K562 (cell line): ENCODE results near the gene ASPDH. TPM values are rescaled to one million over a fixed set of nuclear protein-coding genes. Genes with fewer than 3 reads are reported as not detected.

ENCODE experiments used
- ATAC-seq: fragments of 200-7000 bp; cut with Tn5 transposase; 3 replicates; pipeline ENCODE4 v1.9.1; 2020; ENCODE audit warnings: moderate library complexity
- BruUV-seq: library from RNA; stranded (reverse); fragments of 400-500 nt; replicated peaks from 2 replicates; lab custom pipeline; 2021; lab: Mats Ljungman, UMichigan
- CTCF ChIA-PET: fragments of 300-600 bp; formaldehyde crosslinking; extraction: SDS; loops from one replicate; lab custom pipeline; 2021; ENCODE audit warnings: low intra/inter-chr PET ratio; lab: Yijun Ruan, JAX
- POLR2A ChIA-PET: fragments of 300-600, 350-650 bp; sonication (Branson Sonifier 250); formaldehyde crosslinking; extraction: SDS; loops from one replicate; lab custom pipeline; 2021; ENCODE audit warnings: antibody characterized with exemption, inconsistent platforms; lab: Yijun Ruan, JAX
- DNase-seq, 4 experiments: peaks; one replicate each; pipeline versions ENCODE4 v3.0.0 to v3.0.0-alpha.2; 2011 to 2018; ENCODE audit warnings: low spot score in 3 of 4, mixed read lengths in 3 of 4; ENCODE audit errors: extremely low read depth in 1 of 4
- FAIRE-seq: peaks from 2 replicates; lab custom pipeline; 2011; peaks lifted over from hg19 to GRCh38; lab: Jason Lieb, UNC
- H2AFZ ChIP-seq: 2 replicates; pipeline ENCODE4 v1.6.0; 2011; ENCODE audit warnings: low read depth, low read length, control low read depth, inconsistent platforms
- H3K27ac ChIP-seq: fragments of 200-600 bp; 3 replicates; pipeline ENCODE4 v1.8.0; 2011; ENCODE audit warnings: low read depth, mild to moderate bottlenecking, control low read depth, inconsistent platforms, low read length, moderate library complexity, mixed read lengths; ENCODE audit errors: extremely low read depth
- H3K27me3 ChIP-seq, 2 experiments: fragments of 300-600 bp in 1 of 2; 2 replicates in 1 of 2; 3 replicates in 1 of 2; pipeline versions ENCODE4 v1.6.0 to v1.8.0; 2011; ENCODE audit warnings: inconsistent platforms in 2 of 2, low read length in 2 of 2, mild to moderate bottlenecking in 1 of 2, mixed read lengths in 1 of 2, moderate library complexity in 1 of 2; ENCODE audit not compliant: control insufficient read depth in 2 of 2, insufficient read depth in 2 of 2
- H3K36me3 ChIP-seq: fragments of 300-600 bp; 3 replicates; pipeline ENCODE4 v1.8.0; 2011; ENCODE audit warnings: mild to moderate bottlenecking, low read length, inconsistent platforms; ENCODE audit not compliant: control insufficient read depth, insufficient read depth
- H3K4me1 ChIP-seq, 2 experiments: fragments of 200-600 bp in 1 of 2; replicated peaks in 1 of 2; 2 replicates in 1 of 2; 3 replicates in 1 of 2; pipeline versions ENCODE4 v1.5.1 to v1.8.0; 2011; ENCODE audit warnings: inconsistent platforms in 2 of 2, low read length in 2 of 2, mild to moderate bottlenecking in 1 of 2, mixed read lengths in 1 of 2, moderate library complexity in 1 of 2; ENCODE audit not compliant: control insufficient read depth in 2 of 2, insufficient read depth in 2 of 2
- H3K4me2 ChIP-seq: 2 replicates; pipeline ENCODE4 v1.6.1; 2011; ENCODE audit warnings: low read length, control low read depth, inconsistent platforms, mixed read lengths; ENCODE audit not compliant: insufficient read depth
- H3K4me3 ChIP-seq: fragments of 200-600 bp; sonication (generic), shearing (Covaris generic); 2 replicates; pipeline ENCODE4 v1.5.1; 2016; ENCODE audit warnings: control low read depth, inconsistent platforms
- H3K79me2 ChIP-seq: fragments of 200-600 bp; 3 replicates; pipeline ENCODE4 v1.8.0; 2011; ENCODE audit warnings: low read length, inconsistent platforms; ENCODE audit not compliant: control insufficient read depth, insufficient read depth
- H3K9ac ChIP-seq, 2 experiments: 2 replicates each; pipeline versions ENCODE4 v1.6.0 to v1.6.1; 2011; ENCODE audit warnings: low read depth in 2 of 2, low read length in 2 of 2, control low read depth in 1 of 2, inconsistent platforms in 1 of 2, mild to moderate bottlenecking in 1 of 2, mixed read lengths in 1 of 2; ENCODE audit not compliant: insufficient read depth in 1 of 2
- H3K9me1 ChIP-seq: one replicate; pipeline ENCODE4 v1.6.0; 2011; ENCODE audit warnings: inconsistent platforms, mild to moderate bottlenecking, low read length, moderate library complexity; ENCODE audit not compliant: control insufficient read depth, insufficient read depth
- H3K9me3 ChIP-seq: replicated peaks from 2 replicates; pipeline ENCODE4 v1.5.1; 2011; ENCODE audit warnings: low read depth, low read length, inconsistent platforms; ENCODE audit not compliant: control insufficient read depth, insufficient read depth
- H4K20me1 ChIP-seq: replicated peaks from 2 replicates; pipeline ENCODE4 v1.6.1; 2011; ENCODE audit warnings: low read length, inconsistent platforms, mixed read lengths; ENCODE audit not compliant: control insufficient read depth, insufficient read depth
- CBX5 ChIP-seq: IDR thresholded peaks from 2 replicates; pipeline ENCODE4 v1.6.1; 2014; ENCODE audit warnings: low read depth, borderline replicate concordance
- HEY1 ChIP-seq: fragments of 250-450 bp; sonication (Bioruptor Pico); IDR thresholded peaks from 2 replicates; pipeline ENCODE4 v1.5.0; 2020; ENCODE audit warnings: mild to moderate bottlenecking, moderate library complexity, borderline replicate concordance
- HNRNPH1 ChIP-seq: fragments of 200-400 bp; formaldehyde crosslinking; optimal IDR thresholded peaks from 2 replicates; pipeline ENCODE3; 2017; ENCODE audit warnings: low read depth, mild to moderate bottlenecking, low read length, moderate library complexity
- ILF3 ChIP-seq: fragments of 450-650 bp; IDR thresholded peaks from 2 replicates; pipeline ENCODE4 v1.6.1; 2018; ENCODE audit warnings: antibody characterized with exemption, mild to moderate bottlenecking, moderate library complexity, borderline replicate concordance
- MAFK ChIP-seq: IDR thresholded peaks from 2 replicates; pipeline ENCODE4 v1.6.1; 2011; ENCODE audit warnings: low read length, improper control_type of control experiment
- MEF2D ChIP-seq: conservative IDR thresholded peaks from 2 replicates; pipeline ENCODE4 v1.6.1; 2016; ENCODE audit warnings: low read depth, missing genetic modification characterization, missing compliant biosample characterization
- RAD21 ChIP-seq, 2 experiments: fragments of 250-450 bp in 1 of 2; fragments of 450-650 bp in 1 of 2; sonication (Bioruptor Pico) in 1 of 2; formaldehyde crosslinking in 1 of 2; IDR thresholded peaks in 1 of 2; conservative IDR thresholded peaks in 1 of 2; 2 replicates each; pipeline versions ENCODE4 v1.4.0 to v1.8.0; 2020 to 2022; ENCODE audit warnings: mild to moderate bottlenecking in 2 of 2, moderate library complexity in 1 of 2
- RBM17 ChIP-seq: fragments of 200-400 bp; formaldehyde crosslinking; IDR thresholded peaks from 2 replicates; pipeline ENCODE4 v1.6.1; 2017; ENCODE audit warnings: low read depth, mild to moderate bottlenecking, low read length, borderline replicate concordance
- SREBF2 ChIP-seq: sonication (generic); formaldehyde crosslinking; IDR thresholded peaks from 2 replicates; pipeline ENCODE4 v1.4.0; 2020; ENCODE audit warnings: mild to moderate bottlenecking, missing genetic modification reagents
- TBL1XR1 ChIP-seq, 2 experiments: IDR thresholded peaks; 2 replicates each; pipeline ENCODE4 v1.6.1; 2012; ENCODE audit warnings: improper control_type of control experiment in 2 of 2, low read length in 2 of 2, mild to moderate bottlenecking in 1 of 2
- TRIM28 ChIP-seq: fragments of 450-650 bp; IDR thresholded peaks from 2 replicates; pipeline ENCODE4 v1.6.1; 2017
- ZNF583 ChIP-seq: fragments of 250-450 bp; sonication (Bioruptor Pico); IDR thresholded peaks from 2 replicates; pipeline ENCODE4 v1.4.0; 2020
- WGBS: fragments of 100-300 bp; shearing (Covaris generic); methylation state at CpG from one replicate; pipeline ENCODE4 v1.1.6; 2016; ENCODE audit warnings: low coverage, mixed read lengths; ENCODE audit not compliant: insufficient coverage; ENCODE audit errors: missing lambda C conversion rate; 5-methylcytosine and 5-hydroxymethylcytosine counted together
- in situ Hi-C: fragments of 300-500 bp; cut with MboI; formaldehyde crosslinking; loops from 4 replicates; pipeline ENCODE4 v1.15.0; 2018; ENCODE audit warnings: inconsistent platforms, mixed read lengths
- intact Hi-C: fragments of 100-400 bp; cut with micrococcal nuclease; formaldehyde crosslinking; loops from 2 replicates; pipeline ENCODE4 v1.14.2; 2022
- polyA plus RNA-seq, 8 experiments: library from polyadenylated mRNA; depleted of rRNA in 4 of 8; stranded (reverse) in 5 of 8; unstranded in 3 of 8; fragments of >200 nt; fragmentation: Nextera tagmentation in 2 of 8; fragmentation: Illumina TruSeq in 1 of 8; extraction: Ambion mirVana in 2 of 8; extraction: Trizol in 1 of 8; gene quantifications; 2 replicates each; pipeline versions ENCODE4 v1.2.1 to v1.2.3, GENCODE V29; 2011 to 2014; ENCODE audit warnings: inconsistent platforms in 1 of 8, missing spikeins in 1 of 8
- total RNA-seq, 7 experiments: library from RNA; depleted of rRNA in 6 of 7; stranded (reverse); fragments of >200 nt in 6 of 7; fragmentation: Illumina TruSeq in 2 of 7; extraction: Trizol in 2 of 7; gene quantifications; 2 replicates each; pipeline versions ENCODE4 v1.2.1 to v1.2.3, GENCODE V29; 2011 to 2021; ENCODE audit warnings: low replicate concordance in 1 of 7
- TF ChIP-seq, protein P1 (sequence below): fragments of 250-450 bp; sonication (Bioruptor Pico); IDR thresholded peaks from 2 replicates; pipeline ENCODE4 v1.5.0; 2020; ENCODE audit warnings: mild to moderate bottlenecking, borderline replicate concordance
- TF ChIP-seq, protein P2 (sequence below): fragments of 250-450 bp; sonication (Bioruptor Pico); IDR thresholded peaks from 2 replicates; pipeline ENCODE4 v1.4.0; 2020; ENCODE audit warnings: mild to moderate bottlenecking, moderate library complexity, borderline replicate concordance

The ASPDH gene
- total and polyA plus RNA-seq, 9 of the 15 experiments (the other 6 are each of a cell fraction or from before 2014, with no cell fraction given), result not detected

GRCh38 chr19:50488389-50489194, 25.1 kb downstream of the ASPDH start (continued):
- TF ChIP-seq SREBF2 (CRISPR knock-in tag), result no peak
- TF ChIP-seq, protein P1, sequence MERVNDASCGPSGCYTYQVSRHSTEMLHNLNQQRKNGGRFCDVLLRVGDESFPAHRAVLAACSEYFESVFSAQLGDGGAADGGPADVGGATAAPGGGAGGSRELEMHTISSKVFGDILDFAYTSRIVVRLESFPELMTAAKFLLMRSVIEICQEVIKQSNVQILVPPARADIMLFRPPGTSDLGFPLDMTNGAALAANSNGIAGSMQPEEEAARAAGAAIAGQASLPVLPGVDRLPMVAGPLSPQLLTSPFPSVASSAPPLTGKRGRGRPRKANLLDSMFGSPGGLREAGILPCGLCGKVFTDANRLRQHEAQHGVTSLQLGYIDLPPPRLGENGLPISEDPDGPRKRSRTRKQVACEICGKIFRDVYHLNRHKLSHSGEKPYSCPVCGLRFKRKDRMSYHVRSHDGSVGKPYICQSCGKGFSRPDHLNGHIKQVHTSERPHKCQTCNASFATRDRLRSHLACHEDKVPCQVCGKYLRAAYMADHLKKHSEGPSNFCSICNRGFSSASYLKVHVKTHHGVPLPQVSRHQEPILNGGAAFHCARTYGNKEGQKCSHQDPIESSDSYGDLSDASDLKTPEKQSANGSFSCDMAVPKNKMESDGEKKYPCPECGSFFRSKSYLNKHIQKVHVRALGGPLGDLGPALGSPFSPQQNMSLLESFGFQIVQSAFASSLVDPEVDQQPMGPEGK, result no peak
- no peak for TF ChIP-seq MEF2D (tag)
- no peak for TF ChIP-seq RBM17
- no peak for TF ChIP-seq ILF3

DNA sequence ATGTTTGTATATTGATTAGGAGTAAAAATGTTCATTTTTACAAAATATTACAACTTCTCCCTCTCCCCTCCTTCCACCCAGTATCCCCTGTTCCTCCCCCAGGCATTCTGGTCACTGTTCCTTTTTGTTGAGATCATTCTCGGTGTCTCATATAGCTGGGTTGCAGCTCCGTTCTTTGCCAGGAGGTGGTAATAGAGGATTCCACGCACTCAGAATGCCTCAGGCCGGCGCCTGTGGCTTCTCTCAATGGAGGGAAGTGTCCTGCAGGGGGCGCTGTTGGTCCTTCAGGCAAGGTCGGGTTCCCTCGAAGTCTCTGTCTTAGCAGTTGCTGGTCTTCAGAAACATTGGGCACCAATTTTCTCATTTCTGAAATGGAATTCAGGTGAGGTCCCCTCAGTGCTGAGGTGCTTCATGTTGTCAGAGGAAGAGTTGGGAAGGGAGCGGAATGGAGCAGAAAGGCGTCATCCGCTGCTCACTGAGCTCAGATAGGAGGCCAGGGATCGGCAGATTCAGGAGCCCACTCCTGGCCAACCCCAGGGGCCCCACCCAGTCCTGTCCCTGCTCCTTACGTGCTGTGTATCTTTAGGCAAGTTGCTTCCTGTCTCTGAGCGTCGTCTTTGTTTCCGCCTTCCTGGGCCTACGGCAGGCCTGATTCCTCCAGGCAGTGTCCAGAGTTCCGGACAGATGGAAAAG, 26.7 kb downstream of the ASPDH start:
- H3K9ac ChIP-seq, result no peak overlapping the region
- no peak overlapping the region for H3K4me2 ChIP-seq
- FAIRE-seq, result peak; percentile 84
- CTCF ChIA-PET, result interaction anchor here (0.6 kb wide), 1 partner anchor 24 kb away, joined by 5 read pairs; the partner anchor contains the start of gene JOSD2
- no peaks in the 10 kb centered on the region for H3K79me2 ChIP-seq
- no peaks in the 10 kb centered on the region for H4K20me1 ChIP-seq
- peaks cover 13% of the 10 kb centered on the region; the same call in 2 of the 3 replicates for H3K36me3 ChIP-seq
- ATAC-seq, result peak; percentile 83
- peaks cover 0 to 23% of the 10 kb centered on the region in 2 experiments; a peak in 3 of 5 replicates for H3K4me1 ChIP-seq
- intact Hi-C loops, result no loop called here
- H2AFZ ChIP-seq, result no peak overlapping the region
- WGBS, result 57% methylated on average over 16 of the region's 18 CpGs
- in situ Hi-C loops, result no loop called here
- POLR2A ChIA-PET, result interaction anchor here (0.5 kb wide), 1 partner anchor 75 kb away, joined by 3 read pairs; no protein-coding TSS in a partner anchor
- H3K27ac ChIP-seq, result no peak overlapping the region
- peaks cover 9% of the 10 kb centered on the region for H3K9me3 ChIP-seq
- H3K9me1 ChIP-seq, result no peaks in the 10 kb centered on the region
- DNase-seq, result peak; percentile 58 to 81 (median 72)
- BruUV-seq, result no TSS peak
- peaks cover 0 to 10% of the 10 kb centered on the region in 2 experiments; a peak in 2 of 5 replicates for H3K27me3 ChIP-seq
- no peak overlapping the region for H3K4me3 ChIP-seq
- TF ChIP-seq HEY1 (CRISPR knock-in tag) (no peak), RAD21 (CRISPR knock-in tag; conservative IDR thresholded peaks at IDR 0.05 in 1 of 2, IDR thresholded peaks at IDR 0.05 in 1 of 2) (peak in 1 of 2 experiments; percentile 47; a peak in 2 of 4 replicates), MAFK (no peak), HNRNPH1 (no peak), ZNF583 (no peak), TRIM28 (peak; percentile 78; the same call in 1 of the 2 replicates), TBL1XR1 (IDR thresholded peaks at IDR 0.05; ENCODE audit: low read length in 2 of 2) (no peak), CBX5 (peak; percentile 93)
- TF ChIP-seq, protein P2, sequence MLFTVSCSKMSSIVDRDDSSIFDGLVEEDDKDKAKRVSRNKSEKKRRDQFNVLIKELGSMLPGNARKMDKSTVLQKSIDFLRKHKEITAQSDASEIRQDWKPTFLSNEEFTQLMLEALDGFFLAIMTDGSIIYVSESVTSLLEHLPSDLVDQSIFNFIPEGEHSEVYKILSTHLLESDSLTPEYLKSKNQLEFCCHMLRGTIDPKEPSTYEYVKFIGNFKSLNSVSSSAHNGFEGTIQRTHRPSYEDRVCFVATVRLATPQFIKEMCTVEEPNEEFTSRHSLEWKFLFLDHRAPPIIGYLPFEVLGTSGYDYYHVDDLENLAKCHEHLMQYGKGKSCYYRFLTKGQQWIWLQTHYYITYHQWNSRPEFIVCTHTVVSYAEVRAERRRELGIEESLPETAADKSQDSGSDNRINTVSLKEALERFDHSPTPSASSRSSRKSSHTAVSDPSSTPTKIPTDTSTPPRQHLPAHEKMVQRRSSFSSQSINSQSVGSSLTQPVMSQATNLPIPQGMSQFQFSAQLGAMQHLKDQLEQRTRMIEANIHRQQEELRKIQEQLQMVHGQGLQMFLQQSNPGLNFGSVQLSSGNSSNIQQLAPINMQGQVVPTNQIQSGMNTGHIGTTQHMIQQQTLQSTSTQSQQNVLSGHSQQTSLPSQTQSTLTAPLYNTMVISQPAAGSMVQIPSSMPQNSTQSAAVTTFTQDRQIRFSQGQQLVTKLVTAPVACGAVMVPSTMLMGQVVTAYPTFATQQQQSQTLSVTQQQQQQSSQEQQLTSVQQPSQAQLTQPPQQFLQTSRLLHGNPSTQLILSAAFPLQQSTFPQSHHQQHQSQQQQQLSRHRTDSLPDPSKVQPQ (CRISPR knock-in tag), result no peak
